Vagina (tissue), 2 donors: ENCODE results near the gene FADS3. TPM values are rescaled to one million over a fixed set of nuclear protein-coding genes. Genes with fewer than 3 reads are reported as not detected.

Source experiments
- DNase-seq, 2 donors: peaks; one replicate each; pipeline ENCODE4 v3.0.0-alpha.2; 2017; ENCODE audit errors: extremely low spot score in 2 of 2
- H3K27ac ChIP-seq: fragments of 200-600 bp; sonication (generic); one replicate; pipeline ENCODE4 v1.5.1; 2019
- H3K27me3 ChIP-seq: fragments of 200-600 bp; sonication (generic); one replicate; pipeline ENCODE4 v1.5.1; 2019
- H3K36me3 ChIP-seq, 2 donors: fragments of 200-600 bp; sonication (generic); one replicate each; pipeline ENCODE4 v1.5.1; 2017 to 2019
- H3K4me1 ChIP-seq: fragments of 200-600 bp; sonication (generic); one replicate; pipeline ENCODE4 v1.5.1; 2019
- H3K4me3 ChIP-seq, 2 donors: fragments of 200-600 bp; sonication (generic); 1 replicate in 1 of 2; 2 replicates in 1 of 2; pipeline ENCODE4 v1.5.1; 2016 to 2019
- H3K9me3 ChIP-seq: fragments of 200-600 bp; sonication (generic); one replicate; pipeline ENCODE4 v1.5.1; 2019
- POLR2A ChIP-seq, 2 donors: fragments of 450-650 bp; IDR thresholded peaks; one replicate each; pipeline ENCODE4 v1.6.1; 2017; ENCODE audit warnings: antibody characterized with exemption in 2 of 2, mild to moderate bottlenecking in 2 of 2, moderate library complexity in 2 of 2
- POLR2AphosphoS5 ChIP-seq, 2 donors: sonication (generic); formaldehyde crosslinking; IDR thresholded peaks; one replicate each; pipeline ENCODE4 v1.9.0; 2017; ENCODE audit warnings: antibody characterized with exemption in 2 of 2, mild to moderate bottlenecking in 2 of 2, low read depth in 1 of 2; ENCODE audit not compliant: insufficient read depth in 1 of 2
- intact Hi-C: fragments of 100-400 bp; cut with DNase I; formaldehyde crosslinking; loops from one replicate; pipeline ENCODE4 v1.15.1; 2023
- total RNA-seq: library from RNA; depleted of rRNA; stranded (reverse); fragments of >200 nt; gene quantifications from one replicate; pipeline ENCODE4 v1.2.3, GENCODE V29; 2016
- TF ChIP-seq, protein P1 (sequence below), 3 experiments: fragments of 450-650 bp in 2 of 3; fragments of 200-600 bp in 1 of 3; sonication (generic) in 1 of 3; IDR thresholded peaks; one replicate each; pipeline ENCODE4 v1.5.1; 2017 to 2019; ENCODE audit warnings: antibody characterized with exemption in 3 of 3, mild to moderate bottlenecking in 2 of 3, moderate library complexity in 2 of 3

Gene FADS3
- total RNA-seq, 1 donor from 2014 or later: 41.5 TPM

DNA sequence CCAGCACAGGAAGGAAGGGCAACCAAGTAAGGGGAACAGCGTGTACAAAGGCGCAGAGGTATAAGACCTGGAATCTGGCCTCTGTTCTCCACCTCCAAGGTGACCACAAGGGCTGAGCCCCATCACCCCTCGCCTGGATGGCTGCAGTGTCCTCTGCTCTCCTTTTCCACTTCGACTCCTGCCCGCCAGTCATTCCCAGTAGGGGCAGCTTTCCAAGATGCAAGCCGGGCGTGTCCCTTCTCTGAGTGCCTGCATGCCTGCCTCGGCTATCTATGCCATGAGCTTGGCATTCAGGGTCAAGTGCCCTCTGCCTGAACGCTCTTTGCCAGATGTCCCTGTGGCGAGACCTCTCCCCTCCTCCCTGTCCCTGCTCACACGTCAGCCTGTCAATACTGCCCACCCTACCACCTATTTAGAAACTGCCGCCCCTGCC, 17.0 kb downstream of the FADS3 start:
- no peaks in the 10 kb centered on the region for H3K9me3 ChIP-seq
- no peak for DNase-seq
- H3K4me3 ChIP-seq: no peak overlapping the region
- intact Hi-C loops: loop anchor here (10.0 kb wide), 1 partner anchor 230 kb away; no protein-coding TSS in a partner anchor
- H3K27me3 ChIP-seq: no peaks in the 10 kb centered on the region
- no peak overlapping the region for H3K27ac ChIP-seq
- peaks cover 12% of the 10 kb centered on the region for H3K4me1 ChIP-seq
- no peaks in the 10 kb centered on the region for H3K36me3 ChIP-seq
- TF ChIP-seq, protein P1, sequence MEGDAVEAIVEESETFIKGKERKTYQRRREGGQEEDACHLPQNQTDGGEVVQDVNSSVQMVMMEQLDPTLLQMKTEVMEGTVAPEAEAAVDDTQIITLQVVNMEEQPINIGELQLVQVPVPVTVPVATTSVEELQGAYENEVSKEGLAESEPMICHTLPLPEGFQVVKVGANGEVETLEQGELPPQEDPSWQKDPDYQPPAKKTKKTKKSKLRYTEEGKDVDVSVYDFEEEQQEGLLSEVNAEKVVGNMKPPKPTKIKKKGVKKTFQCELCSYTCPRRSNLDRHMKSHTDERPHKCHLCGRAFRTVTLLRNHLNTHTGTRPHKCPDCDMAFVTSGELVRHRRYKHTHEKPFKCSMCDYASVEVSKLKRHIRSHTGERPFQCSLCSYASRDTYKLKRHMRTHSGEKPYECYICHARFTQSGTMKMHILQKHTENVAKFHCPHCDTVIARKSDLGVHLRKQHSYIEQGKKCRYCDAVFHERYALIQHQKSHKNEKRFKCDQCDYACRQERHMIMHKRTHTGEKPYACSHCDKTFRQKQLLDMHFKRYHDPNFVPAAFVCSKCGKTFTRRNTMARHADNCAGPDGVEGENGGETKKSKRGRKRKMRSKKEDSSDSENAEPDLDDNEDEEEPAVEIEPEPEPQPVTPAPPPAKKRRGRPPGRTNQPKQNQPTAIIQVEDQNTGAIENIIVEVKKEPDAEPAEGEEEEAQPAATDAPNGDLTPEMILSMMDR (IDR thresholded peaks at IDR 0.05): no peak

DNA sequence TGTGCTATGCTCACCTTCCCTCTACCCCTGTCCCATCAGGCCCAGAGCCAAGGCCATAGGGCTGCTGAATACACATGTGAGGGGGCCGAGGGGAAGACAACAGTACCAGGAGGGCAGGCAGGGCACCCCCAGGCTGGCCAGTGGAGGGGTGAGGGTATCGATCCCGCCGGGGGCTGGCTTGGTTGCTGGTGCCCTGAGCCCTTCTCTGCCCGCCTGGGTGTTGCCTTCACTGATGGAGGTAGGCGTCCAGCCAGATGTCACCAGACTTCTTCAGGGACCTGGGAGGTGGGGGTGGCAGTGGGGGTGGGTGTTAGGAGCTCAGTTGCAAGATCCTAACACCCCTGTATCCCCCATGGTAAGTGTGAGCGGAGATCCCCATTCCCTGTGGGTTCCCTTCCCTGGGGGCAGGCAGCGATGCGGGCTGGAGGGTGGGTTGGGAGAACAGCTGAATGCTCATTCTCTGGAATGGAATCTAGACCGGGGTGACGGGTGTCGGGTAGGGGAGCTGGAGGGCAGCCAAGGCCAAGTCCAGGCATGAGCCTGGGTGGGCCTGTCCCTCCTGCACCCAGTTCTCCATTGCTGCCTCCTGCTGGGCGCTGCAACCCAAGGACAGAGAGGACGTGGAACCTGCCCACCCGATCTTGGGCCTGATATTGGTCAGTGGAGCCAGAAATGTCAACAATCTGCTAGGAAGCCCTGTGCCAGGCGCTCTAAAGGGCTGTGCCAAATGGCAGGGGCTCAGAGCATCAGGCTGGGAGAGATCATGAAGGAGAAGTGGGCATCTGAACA, 17.6 kb downstream of the FADS3 start:
- no peak overlapping the region for H3K4me3 ChIP-seq
- H3K36me3 ChIP-seq: no peaks in the 10 kb centered on the region
- peaks cover 12% of the 10 kb centered on the region for H3K4me1 ChIP-seq
- DNase-seq: no peak
- H3K27me3 ChIP-seq: no peaks in the 10 kb centered on the region
- TF ChIP-seq POLR2A (IDR thresholded peaks at IDR 0.05) (no peak), POLR2AphosphoS5 (IDR thresholded peaks at IDR 0.05; ENCODE audit: insufficient read depth in 1 of 2, low read depth in 1 of 2) (no peak)
- TF ChIP-seq, protein P1 (IDR thresholded peaks at IDR 0.05): no peak
- intact Hi-C loops: loop anchor here (10.0 kb wide), 1 partner anchor 231 kb away; no protein-coding TSS in a partner anchor
- no peaks in the 10 kb centered on the region for H3K9me3 ChIP-seq
- H3K27ac ChIP-seq: no peak overlapping the region

DNA sequence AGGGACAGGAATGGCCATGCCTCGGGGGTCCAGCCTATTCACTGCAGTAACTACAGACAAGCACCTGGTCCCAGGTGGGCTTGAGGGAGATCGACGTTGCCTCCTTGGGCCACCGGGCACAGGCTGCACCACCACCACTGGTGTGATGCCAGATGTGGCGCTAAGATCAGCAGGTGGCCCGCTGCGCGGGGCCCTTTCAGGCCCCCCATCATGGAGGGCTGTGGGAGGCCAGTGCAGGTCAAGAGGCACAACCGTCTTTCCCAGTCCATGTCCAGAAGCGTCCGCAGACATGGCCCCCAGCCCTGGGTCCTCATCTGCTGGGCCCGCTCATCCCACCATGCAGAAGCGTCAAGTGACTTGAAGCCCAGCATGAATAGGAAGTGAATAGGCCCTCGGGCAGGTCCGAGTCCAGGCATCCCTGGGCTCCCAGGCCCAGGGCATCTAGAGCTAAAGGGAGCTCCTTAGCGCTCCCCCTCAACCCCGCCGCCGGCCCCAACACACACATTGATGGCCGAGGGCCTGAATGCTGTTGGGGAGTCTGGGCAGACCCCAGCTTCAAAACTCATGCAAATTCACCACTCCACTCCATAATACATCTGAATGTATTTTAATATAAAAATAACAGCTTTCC, 18.3 kb downstream of the FADS3 start:
- no peak for DNase-seq
- no peaks in the 10 kb centered on the region for H3K27me3 ChIP-seq
- no peaks in the 10 kb centered on the region for H3K36me3 ChIP-seq
- intact Hi-C loops: loop anchor here (10.0 kb wide), 1 partner anchor 232 kb away; no protein-coding TSS in a partner anchor
- TF ChIP-seq, protein P1 (IDR thresholded peaks at IDR 0.05): no peak
- TF ChIP-seq POLR2A (IDR thresholded peaks at IDR 0.05): no peak
- TF ChIP-seq POLR2AphosphoS5 (IDR thresholded peaks at IDR 0.05; ENCODE audit: insufficient read depth in 1 of 2, low read depth in 1 of 2): no peak
- H3K4me1 ChIP-seq: peaks cover 12% of the 10 kb centered on the region
- no peak overlapping the region for H3K27ac ChIP-seq
- no peaks in the 10 kb centered on the region for H3K9me3 ChIP-seq
- no peak overlapping the region for H3K4me3 ChIP-seq

DNA sequence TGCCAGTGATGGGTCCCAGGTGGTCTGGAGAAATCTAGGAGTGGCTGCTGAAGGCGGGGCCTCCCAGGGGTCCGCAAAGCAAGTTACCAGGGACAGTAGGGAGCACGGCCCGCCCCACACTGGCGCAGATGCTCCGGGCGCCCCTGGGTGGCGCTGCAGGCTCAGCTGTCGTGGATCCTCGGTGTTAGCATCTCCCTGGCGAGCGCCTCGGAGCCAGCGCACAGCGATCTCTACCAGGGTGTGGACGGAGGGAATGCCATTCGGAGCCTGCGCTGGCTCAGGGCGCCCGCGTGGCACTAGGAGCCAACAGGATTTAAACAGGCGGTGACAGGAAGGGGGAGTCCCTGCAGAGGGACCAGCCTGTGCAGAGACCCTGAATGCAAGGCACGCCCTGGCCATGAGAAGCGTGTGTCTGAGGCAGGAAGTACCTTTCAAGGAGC, 20.2 kb downstream of the FADS3 start:
- no peaks in the 10 kb centered on the region for H3K27me3 ChIP-seq
- H3K36me3 ChIP-seq: no peaks in the 10 kb centered on the region
- TF ChIP-seq POLR2AphosphoS5 (IDR thresholded peaks at IDR 0.05; ENCODE audit: insufficient read depth in 1 of 2, low read depth in 1 of 2): peak in 1 of 2 donors; percentile 34
- TF ChIP-seq POLR2A (IDR thresholded peaks at IDR 0.05): no peak
- TF ChIP-seq, protein P1 (IDR thresholded peaks at IDR 0.05): peak; percentile 76 to 91 (median 76)
- peak overlapping the region; percentile 46 for H3K27ac ChIP-seq
- peaks cover 12% of the 10 kb centered on the region for H3K4me1 ChIP-seq
- intact Hi-C loops: loop anchor here (10.0 kb wide), 1 partner anchor 234 kb away; no protein-coding TSS in a partner anchor
- no peaks in the 10 kb centered on the region for H3K9me3 ChIP-seq
- DNase-seq: no peak
- peak overlapping the region in 1 of 2 donors; percentile 14 for H3K4me3 ChIP-seq
